Kidney epithelial cell (primary cell): ENCODE measurements around the gene FOXF1. TPM values are rescaled to one million over a fixed set of nuclear protein-coding genes. Genes with fewer than 3 reads are reported as not detected.

Experiments used
- DNase-seq: peaks from one replicate; pipeline ENCODE4 v3.0.0-alpha.2; 2010; ENCODE audit warnings: low read depth
- H3K27me3 ChIP-seq: 2 replicates; pipeline ENCODE4 v1.6.0; 2011; ENCODE audit warnings: low read length; ENCODE audit not compliant: control insufficient read depth, insufficient read depth
- H3K36me3 ChIP-seq: 2 replicates; pipeline ENCODE4 v1.5.1; 2011; ENCODE audit warnings: low read length; ENCODE audit not compliant: control insufficient read depth, insufficient read depth
- H3K4me3 ChIP-seq: 2 replicates; pipeline ENCODE4 v1.5.1; 2011; ENCODE audit warnings: low read depth, mild to moderate bottlenecking, control low read depth, low read length
- CTCF ChIP-seq: IDR thresholded peaks from 2 replicates; pipeline ENCODE4 v1.5.1; 2011; ENCODE audit warnings: mild to moderate bottlenecking, moderate library complexity, low read length, control low read depth, inconsistent platforms; ENCODE audit not compliant: insufficient read depth, poor library complexity, severe bottlenecking
- total RNA-seq: library from RNA; depleted of rRNA; stranded (reverse); fragments of >200 nt; gene quantifications from 2 replicates; pipeline ENCODE4 v1.2.3, GENCODE V29; 2015

Gene FOXF1
- total RNA-seq, 1 donor from 2014 or later: not detected

- no peaks in the 10 kb centered on the region for H3K36me3 ChIP-seq
- no peak for TF ChIP-seq CTCF
- H3K27me3 ChIP-seq: peaks cover 62% of the 10 kb centered on the region
- DNase-seq: no peak
- no peak overlapping the region for H3K4me3 ChIP-seq
Measured at GRCh38 chr16:86520317-86521210, 10.2 kb downstream of the FOXF1 start.

DNA sequence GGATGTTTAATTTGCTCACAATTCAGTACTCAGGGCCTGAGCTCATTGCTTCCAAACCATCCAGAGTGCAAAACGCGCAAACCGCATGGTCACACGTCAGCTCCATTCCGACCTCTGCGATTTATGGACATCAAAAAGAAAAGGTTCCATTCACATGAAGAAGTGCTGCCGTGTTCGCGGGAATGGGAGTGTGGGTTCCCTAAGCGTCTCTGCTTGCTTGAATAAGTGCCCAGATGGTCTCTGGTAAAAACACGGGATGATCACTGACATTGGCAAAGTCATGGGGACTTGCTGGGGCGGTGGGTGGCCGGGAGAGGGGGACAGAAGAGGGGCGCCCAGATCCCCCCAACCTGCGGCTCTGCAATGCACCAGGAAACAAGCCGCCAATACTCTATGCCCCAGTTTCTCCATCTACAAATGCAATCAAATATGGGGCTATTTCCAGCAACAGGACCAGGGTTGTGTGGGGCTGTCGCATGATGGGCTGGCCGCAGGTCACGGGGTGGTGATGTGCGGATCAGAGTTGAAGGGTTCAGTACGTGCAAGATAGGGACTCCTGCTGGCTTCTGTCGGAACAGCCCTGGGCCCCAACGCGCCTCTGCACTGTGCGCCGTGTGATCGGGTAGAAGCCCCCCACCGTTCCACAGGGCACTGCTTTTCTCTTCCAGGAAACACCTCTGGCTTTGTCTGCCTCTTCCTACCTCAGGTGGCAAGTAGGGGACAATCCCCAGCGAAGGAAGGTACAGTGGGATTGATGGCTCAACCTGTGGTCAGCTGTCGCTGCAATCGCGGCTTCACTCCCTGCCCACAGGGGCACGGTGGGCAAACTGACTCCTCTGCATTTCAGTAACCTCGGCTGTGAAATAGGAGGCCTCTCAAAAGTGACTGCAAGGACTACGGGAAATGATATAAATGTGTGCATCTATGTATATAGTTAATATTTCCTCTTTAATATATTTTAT lies 11.2 kb downstream of the FOXF1 start:
- Histone ChIP-seq H3K27me3 (peaks cover 52% of the 10 kb centered on the region), H3K4me3 (no peak overlapping the region), H3K36me3 (no peaks in the 10 kb centered on the region)
- TF ChIP-seq CTCF: no peak
- no peak for DNase-seq

DNA sequence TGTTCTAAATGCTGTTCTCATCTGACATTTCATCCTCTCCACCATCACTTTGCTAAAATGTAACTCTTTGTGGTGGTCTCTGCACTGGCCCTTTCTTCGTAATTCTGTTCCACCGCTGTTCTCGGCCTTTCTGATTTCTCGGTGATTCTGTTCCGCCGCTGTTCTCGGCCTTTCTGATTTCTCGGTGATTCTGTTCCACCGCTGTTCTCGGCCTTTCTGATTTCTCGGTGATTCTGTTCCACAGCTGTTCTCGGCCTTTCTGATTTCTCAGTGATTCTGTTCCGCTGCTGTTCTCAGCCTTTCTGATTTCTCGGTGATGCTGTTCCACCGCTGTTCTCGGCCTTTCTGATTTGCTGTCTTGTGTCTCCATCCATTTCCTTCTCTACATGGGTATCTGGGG lies 12.3 kb downstream of the FOXF1 start:
- H3K36me3 ChIP-seq: no peaks in the 10 kb centered on the region
- peaks cover 44% of the 10 kb centered on the region for H3K27me3 ChIP-seq
- no peak for DNase-seq
- TF ChIP-seq CTCF: no peak
- no peak overlapping the region for H3K4me3 ChIP-seq

DNA sequence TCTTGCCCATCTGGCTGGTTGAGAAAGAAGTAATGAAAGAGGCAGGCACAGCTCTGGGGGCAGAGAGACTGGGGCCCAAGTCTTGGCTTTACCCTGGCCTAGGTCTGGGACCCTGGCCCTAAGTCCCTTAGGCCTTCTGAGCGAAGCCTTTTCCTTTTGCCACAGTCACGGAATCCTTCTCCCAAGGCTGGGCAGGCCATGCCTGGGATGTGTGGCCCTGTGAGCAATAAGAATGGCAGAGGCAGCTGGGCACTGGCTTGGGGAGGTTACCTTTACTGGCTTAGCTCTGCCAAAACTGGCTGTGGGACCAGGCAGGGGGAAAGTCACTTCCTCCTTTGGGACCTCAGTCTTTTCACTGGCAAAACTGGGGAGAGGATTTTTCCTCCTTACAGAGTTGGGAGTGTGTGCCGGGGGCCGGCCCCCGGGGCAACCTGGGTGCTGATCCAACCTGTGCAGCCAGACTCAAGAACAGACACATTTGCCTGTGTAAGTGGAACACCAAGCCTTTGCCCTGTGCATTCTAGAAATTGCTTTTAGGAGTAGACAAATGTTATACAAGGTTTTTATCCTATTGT lies 12.9 kb downstream of the FOXF1 start:
- TF ChIP-seq CTCF: no peak
- Histone ChIP-seq H3K27me3 (peaks cover 41% of the 10 kb centered on the region), H3K4me3 (no peak overlapping the region), H3K36me3 (no peaks in the 10 kb centered on the region)
- DNase-seq: no peak

DNA sequence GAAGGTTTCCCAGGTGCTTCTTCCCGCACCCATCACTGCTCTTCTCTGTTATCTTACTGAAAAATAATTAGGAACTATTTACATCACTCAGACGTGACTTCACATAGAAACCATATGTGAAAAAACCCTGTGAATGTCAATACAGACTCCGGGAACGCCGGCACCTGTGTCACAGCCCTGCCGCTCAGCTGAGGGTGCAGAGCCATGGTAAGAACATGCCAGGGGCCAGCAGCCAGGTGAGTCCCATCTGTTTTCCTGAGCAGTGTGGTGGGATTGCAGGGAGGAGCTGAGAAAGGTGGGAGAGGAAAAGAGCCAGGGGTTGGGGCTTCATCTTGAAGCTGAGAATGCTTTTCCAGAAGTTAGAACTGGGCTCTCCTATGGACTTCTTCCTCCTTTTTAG lies 13.7 kb downstream of the FOXF1 start:
- TF ChIP-seq CTCF: no peak
- Histone ChIP-seq H3K36me3 (no peaks in the 10 kb centered on the region), H3K27me3 (peaks cover 39% of the 10 kb centered on the region), H3K4me3 (no peak overlapping the region)
- no peak for DNase-seq
